Caco-2 (cell line): ENCODE measurements around the gene MTMR12. TPM values are rescaled to one million over a fixed set of nuclear protein-coding genes. Genes with fewer than 3 reads are reported as not detected.

Experiments
- BruUV-seq: library from RNA; stranded (reverse); fragments of 400-500 nt; replicated peaks from 2 replicates; lab custom pipeline; 2021; lab: Mats Ljungman, UMichigan
- CTCF ChIA-PET: fragments of 300-600 bp; sonication (Branson Sonifier 250); formaldehyde crosslinking; loops from one replicate; lab custom pipeline; 2022; ENCODE audit warnings: antibody characterized with exemption; lab: Charles Lee
- POLR2A ChIA-PET: fragments of 300-600 bp; sonication (Branson Sonifier 250); formaldehyde crosslinking; loops from one replicate; lab custom pipeline; 2022; ENCODE audit warnings: antibody characterized with exemption; lab: Charles Lee
- DNase-seq, 2 experiments: peaks; one replicate each; pipeline versions ENCODE4 v3.0.0 to v3.0.0-alpha.2; 2020 to 2022
- H3K27me3 ChIP-seq: replicated peaks from 2 replicates; pipeline ENCODE4 v1.6.0; 2011; ENCODE audit warnings: low read length; ENCODE audit not compliant: control insufficient read depth, insufficient read depth
- H3K36me3 ChIP-seq: 2 replicates; pipeline ENCODE4 v1.5.1; 2011; ENCODE audit warnings: low read length; ENCODE audit not compliant: control insufficient read depth, insufficient read depth
- H3K4me1 ChIP-seq: fragments of 250-450 bp; sonication (Bioruptor Pico); 2 replicates; pipeline ENCODE4 v1.5.1; 2020; ENCODE audit warnings: mild to moderate bottlenecking
- H3K4me3 ChIP-seq: 2 replicates; pipeline ENCODE4 v1.5.1; 2011; ENCODE audit warnings: low read depth, mild to moderate bottlenecking, control low read depth, low read length
- H3K9me3 ChIP-seq: fragments of 250-450 bp; sonication (Bioruptor Pico); 2 replicates; pipeline ENCODE4 v1.5.1; 2020; ENCODE audit warnings: mild to moderate bottlenecking, moderate library complexity
- H3K27ac Mint-ChIP-seq: one replicate; pipeline ENCODE4 v1.8.0; 2022; ENCODE audit warnings: mixed read lengths; ENCODE audit not compliant: unreplicated experiment
- H3K27me3 Mint-ChIP-seq: one replicate; pipeline ENCODE4 v1.8.0; 2022; ENCODE audit warnings: mixed read lengths; ENCODE audit not compliant: insufficient read depth, unreplicated experiment
- H3K36me3 Mint-ChIP-seq: one replicate; pipeline ENCODE4 v1.8.0; 2022; ENCODE audit warnings: mild to moderate bottlenecking, mixed read lengths; ENCODE audit not compliant: insufficient read depth, unreplicated experiment
- H3K4me1 Mint-ChIP-seq: one replicate; pipeline ENCODE4 v1.8.0; 2022; ENCODE audit warnings: low read depth, mixed read lengths; ENCODE audit not compliant: unreplicated experiment
- H3K4me3 Mint-ChIP-seq: one replicate; pipeline ENCODE4 v1.8.0; 2022; ENCODE audit warnings: mild to moderate bottlenecking, moderate library complexity, mixed read lengths; ENCODE audit not compliant: unreplicated experiment
- H3K9me3 Mint-ChIP-seq: one replicate; pipeline ENCODE4 v1.8.0; 2022; ENCODE audit warnings: mixed read lengths; ENCODE audit not compliant: unreplicated experiment
- CTCF ChIP-seq, 2 experiments: fragments of 200-600 bp in 1 of 2; IDR thresholded peaks; 1 replicate in 1 of 2; 2 replicates in 1 of 2; pipeline versions ENCODE4 v1.5.1 to v1.8.0; 2011 to 2022; ENCODE audit warnings: antibody characterized with exemption in 1 of 2, control low read depth in 1 of 2, inconsistent platforms in 1 of 2, low read depth in 1 of 2, low read length in 1 of 2, mild to moderate bottlenecking in 1 of 2, moderate library complexity in 1 of 2; ENCODE audit not compliant: insufficient read depth in 1 of 2, severe bottlenecking in 1 of 2, unreplicated experiment in 1 of 2
- intact Hi-C: fragments of 100-400 bp; cut with micrococcal nuclease; formaldehyde crosslinking; loops from one replicate; pipeline ENCODE4 v1.10.0; 2022; ENCODE audit not compliant: unreplicated experiment
- total RNA-seq: library from RNA; stranded (reverse); gene quantifications from 2 replicates; pipeline ENCODE4 v1.2.3, GENCODE V29; 2022

The MTMR12 gene
- total RNA-seq, 1 experiment from 2014 or later: 35.1 TPM

- H3K4me1 Mint-ChIP-seq: peaks cover under 1% of the 10 kb centered on the region
- intact Hi-C loops: loop anchor here (5.0 kb wide), 1 partner anchor 153 kb away; the partner anchor contains the start of gene GOLPH3
- no peaks in the 10 kb centered on the region for H3K9me3 Mint-ChIP-seq
- ChIA-PET POLR2A (no interaction called here), CTCF (interaction anchor here (1.1 kb wide), 1 partner anchor 94 kb away, joined by 4 read pairs; no protein-coding TSS in a partner anchor)
- no peak overlapping the region for H3K4me3 Mint-ChIP-seq
- TF ChIP-seq CTCF (IDR thresholded peaks at IDR 0.05; ENCODE audit: insufficient read depth in 1 of 2, low read depth in 1 of 2, low read length in 1 of 2, severe bottlenecking in 1 of 2, unreplicated experiment in 1 of 2): no peak
- Histone ChIP-seq H3K4me3 (no peak overlapping the region), H3K9me3 (peaks cover 7% of the 10 kb centered on the region), H3K36me3 (no peaks in the 10 kb centered on the region; the same call in 1 of the 2 replicates), H3K27me3 (no peaks in the 10 kb centered on the region), H3K4me1 (peaks cover under 1% of the 10 kb centered on the region; the same call in 1 of the 2 replicates)
- no peak overlapping the region for H3K27ac Mint-ChIP-seq
- peaks cover 6% of the 10 kb centered on the region for H3K36me3 Mint-ChIP-seq
- H3K27me3 Mint-ChIP-seq: no peaks in the 10 kb centered on the region
- BruUV-seq: no TSS peak
- DNase-seq: no peak
Measured at GRCh38 chr5:32325616-32326015, 12.9 kb upstream of the MTMR12 start.

- Mint-ChIP-seq H3K4me3 (no peak overlapping the region), H3K27me3 (no peaks in the 10 kb centered on the region), H3K27ac (no peak overlapping the region), H3K4me1 (no peaks in the 10 kb centered on the region), H3K36me3 (peaks cover 6% of the 10 kb centered on the region), H3K9me3 (no peaks in the 10 kb centered on the region)
- no peaks in the 10 kb centered on the region for H3K27me3 ChIP-seq
- BruUV-seq: no TSS peak
- no peak for TF ChIP-seq CTCF (IDR thresholded peaks at IDR 0.05; ENCODE audit: insufficient read depth in 1 of 2, low read depth in 1 of 2, low read length in 1 of 2, severe bottlenecking in 1 of 2, unreplicated experiment in 1 of 2)
- H3K4me3 ChIP-seq: no peak overlapping the region
- no peaks in the 10 kb centered on the region for H3K4me1 ChIP-seq
- ChIA-PET POLR2A (no interaction called here), CTCF (interaction anchor here (1.1 kb wide), 1 partner anchor 93 kb away, joined by 4 read pairs; no protein-coding TSS in a partner anchor)
- DNase-seq: no peak
- H3K9me3 ChIP-seq: peaks cover 7% of the 10 kb centered on the region
- intact Hi-C loops: loop anchor here (5.0 kb wide), 1 partner anchor 153 kb away; the partner anchor contains the start of gene GOLPH3
- H3K36me3 ChIP-seq: no peaks in the 10 kb centered on the region; the same call in 1 of the 2 replicates
Measured at GRCh38 chr5:32325062-32325461, 12.3 kb upstream of the MTMR12 start.

DNA sequence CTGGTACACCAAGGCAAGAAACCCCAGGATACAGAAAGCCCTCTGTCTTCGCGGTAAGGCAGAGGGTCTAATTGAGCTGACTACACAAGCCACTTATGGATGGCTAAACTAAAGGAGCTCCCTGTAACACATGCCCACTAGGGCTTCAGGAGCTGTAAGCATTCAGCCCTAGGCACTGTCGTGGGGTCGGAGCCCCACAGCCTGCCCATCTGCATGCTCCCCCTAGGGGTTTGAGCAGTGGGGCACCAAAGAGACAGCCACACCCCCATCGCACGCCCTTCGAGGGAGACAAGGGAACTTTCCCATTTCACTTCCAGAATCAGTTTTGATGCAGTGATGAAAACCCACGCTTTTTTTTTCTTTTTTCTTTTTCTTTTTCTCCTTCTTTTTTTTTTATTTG is 11.0 kb upstream of the MTMR12 start:
- TF ChIP-seq CTCF (IDR thresholded peaks at IDR 0.05; ENCODE audit: insufficient read depth in 1 of 2, low read depth in 1 of 2, low read length in 1 of 2, severe bottlenecking in 1 of 2, unreplicated experiment in 1 of 2): no peak
- DNase-seq: no peak
- CTCF ChIA-PET: no interaction called here

More for the DNA sequence above, 11.0 kb upstream of the MTMR12 start:
- Histone ChIP-seq H3K36me3 (no peaks in the 10 kb centered on the region; the same call in 1 of the 2 replicates), H3K9me3 (peaks cover 7% of the 10 kb centered on the region), H3K4me3 (no peak overlapping the region), H3K4me1 (no peaks in the 10 kb centered on the region), H3K27me3 (no peaks in the 10 kb centered on the region)
- no peak overlapping the region for H3K27ac Mint-ChIP-seq
- POLR2A ChIA-PET: no interaction called here
- no peaks in the 10 kb centered on the region for H3K4me1 Mint-ChIP-seq
- BruUV-seq: no TSS peak
- H3K4me3 Mint-ChIP-seq: no peak overlapping the region
- H3K36me3 Mint-ChIP-seq: peaks cover 6% of the 10 kb centered on the region
- intact Hi-C loops: no loop called here
- H3K27me3 Mint-ChIP-seq: no peaks in the 10 kb centered on the region
- H3K9me3 Mint-ChIP-seq: no peaks in the 10 kb centered on the region
